Trophoblast cell (in vitro differentiated cells and primary cell): ENCODE measurements around the gene FITM1.

Source experiments
- DNase-seq, 2 donors: peaks; one replicate each; pipeline ENCODE4 v3.0.0-alpha.2; 2016
- H2AFZ ChIP-seq: 2 replicates; pipeline ENCODE4 v1.6.1; 2013; ENCODE audit warnings: low read length, moderate library complexity, mild to moderate bottlenecking; ENCODE audit not compliant: insufficient read depth, poor library complexity
- H2AK5ac ChIP-seq: 2 replicates; pipeline ENCODE4 v1.6.1; 2013; ENCODE audit warnings: mild to moderate bottlenecking, low read length
- H2BK120ac ChIP-seq: 2 replicates; pipeline ENCODE4 v1.6.1; 2013; ENCODE audit warnings: low read length, mild to moderate bottlenecking, moderate library complexity; ENCODE audit not compliant: insufficient read depth, poor library complexity
- H2BK12ac ChIP-seq: 2 replicates; pipeline ENCODE4 v1.6.1; 2013; ENCODE audit warnings: mild to moderate bottlenecking, low read length, moderate library complexity
- H2BK5ac ChIP-seq: 2 replicates; pipeline ENCODE4 v1.6.1; 2013; ENCODE audit warnings: low read length, low read depth, moderate library complexity, mild to moderate bottlenecking; ENCODE audit not compliant: poor library complexity
- H3K14ac ChIP-seq: 2 replicates; pipeline ENCODE4 v1.6.1; 2013; ENCODE audit warnings: mild to moderate bottlenecking, low read length
- H3K18ac ChIP-seq: 2 replicates; pipeline ENCODE4 v1.6.1; 2013; ENCODE audit warnings: mild to moderate bottlenecking, low read length
- H3K23ac ChIP-seq: 2 replicates; pipeline ENCODE4 v1.6.1; 2013; ENCODE audit warnings: low read length
- H3K27ac ChIP-seq: 2 replicates; pipeline ENCODE4 v1.5.1; 2013; ENCODE audit warnings: low read depth, mild to moderate bottlenecking, inconsistent platforms, low read length, moderate library complexity
- H3K27me3 ChIP-seq: 2 replicates; pipeline ENCODE4 v1.6.1; 2013; ENCODE audit warnings: inconsistent platforms, mild to moderate bottlenecking, low read length, moderate library complexity; ENCODE audit not compliant: insufficient read depth
- H3K36me3 ChIP-seq, 2 experiments: 1 replicate in 1 of 2; 2 replicates in 1 of 2; pipeline ENCODE4 v1.6.1; 2013; ENCODE audit warnings: low read length in 2 of 2, mild to moderate bottlenecking in 2 of 2, moderate library complexity in 1 of 2; ENCODE audit not compliant: insufficient read depth in 2 of 2, control insufficient read depth in 1 of 2
- H3K4ac ChIP-seq: 2 replicates; pipeline ENCODE4 v1.6.1; 2013; ENCODE audit warnings: low read depth, mild to moderate bottlenecking, low read length, moderate library complexity
- H3K4me1 ChIP-seq, 2 experiments: 1 replicate in 1 of 2; 2 replicates in 1 of 2; pipeline ENCODE4 v1.6.1; 2013; ENCODE audit warnings: low read length in 2 of 2, mild to moderate bottlenecking in 2 of 2, moderate library complexity in 1 of 2; ENCODE audit not compliant: insufficient read depth in 2 of 2, control insufficient read depth in 1 of 2
- H3K4me2 ChIP-seq: 2 replicates; pipeline ENCODE4 v1.6.1; 2013; ENCODE audit warnings: inconsistent platforms, mild to moderate bottlenecking, low read length, moderate library complexity
- H3K4me3 ChIP-seq: 2 replicates; pipeline ENCODE4 v1.5.1; 2013; ENCODE audit warnings: mild to moderate bottlenecking, low read depth, low read length, inconsistent platforms
- H3K79me1 ChIP-seq: one replicate; pipeline ENCODE4 v1.6.1; 2013; ENCODE audit warnings: low read length
- H3K79me2 ChIP-seq: 2 replicates; pipeline ENCODE4 v1.6.1; 2013; ENCODE audit warnings: low read length, mild to moderate bottlenecking; ENCODE audit not compliant: control insufficient read depth, insufficient read depth, poor library complexity
- H3K9ac ChIP-seq: 2 replicates; pipeline ENCODE4 v1.6.1; 2013; ENCODE audit warnings: mild to moderate bottlenecking, low read length
- H3K9me3 ChIP-seq: 2 replicates; pipeline ENCODE4 v1.6.1; 2013; ENCODE audit warnings: low read depth, mild to moderate bottlenecking, control low read depth, inconsistent platforms, low read length; ENCODE audit not compliant: insufficient read depth
- H4K12ac ChIP-seq: 2 replicates; pipeline ENCODE4 v1.6.1; 2013; ENCODE audit warnings: low read depth, mild to moderate bottlenecking, low read length, moderate library complexity
- H4K8ac ChIP-seq: 2 replicates; pipeline ENCODE4 v1.6.1; 2013; ENCODE audit warnings: low read depth, mild to moderate bottlenecking, low read length, moderate library complexity
- H4K91ac ChIP-seq: one replicate; pipeline ENCODE4 v1.6.1; 2013; ENCODE audit warnings: low read depth, mild to moderate bottlenecking, low read length, moderate library complexity
- WGBS: extraction: QIAGEN DNeasy Blood & Tissue Kit; methylation state at CpG from one replicate; pipeline ENCODE4 v1.1.7; 2013; ENCODE audit warnings: missing lambda C conversion rate; ENCODE audit not compliant: insufficient read length, insufficient coverage; ENCODE audit errors: extremely low coverage; 5-methylcytosine and 5-hydroxymethylcytosine counted together

The FITM1 gene

DNA sequence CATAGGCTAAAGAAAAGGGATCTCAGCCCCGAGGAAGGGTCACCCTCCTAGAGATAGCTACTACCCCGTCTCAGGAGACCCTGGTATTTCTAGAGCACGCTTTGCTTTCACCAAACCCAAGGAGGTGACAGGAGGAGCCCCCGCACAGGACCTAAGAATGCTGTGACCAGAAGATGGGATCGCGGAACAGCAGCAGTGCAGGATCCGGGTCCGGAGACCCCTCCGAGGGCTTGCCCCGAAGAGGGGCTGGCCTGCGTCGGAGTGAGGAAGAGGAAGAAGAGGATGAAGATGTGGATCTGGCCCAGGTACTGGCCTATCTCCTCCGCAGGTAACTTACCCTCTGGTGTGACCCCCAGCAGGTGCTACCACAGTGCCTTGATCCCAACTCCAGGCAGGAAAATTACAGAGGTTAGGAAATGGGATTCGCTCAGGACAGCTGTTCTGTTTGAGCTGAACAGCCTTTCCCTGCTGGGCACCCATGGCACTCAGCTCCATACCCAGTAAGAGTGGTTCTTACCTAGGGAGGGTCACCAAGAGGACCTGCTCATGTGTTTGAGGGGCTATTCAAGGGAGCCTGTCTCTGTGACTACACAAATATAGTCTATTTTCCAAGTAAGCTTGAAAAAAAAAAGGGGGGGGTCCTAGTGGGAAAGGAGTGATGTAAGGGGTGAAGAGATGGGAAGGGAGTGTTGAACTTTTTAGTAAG lies 14.9 kb upstream of the FITM1 start:
- WGBS, result no CpG with 5 or more reads among the region's 14 CpGs
- H3K4ac ChIP-seq, result peak overlapping the region; percentile 45

DNA sequence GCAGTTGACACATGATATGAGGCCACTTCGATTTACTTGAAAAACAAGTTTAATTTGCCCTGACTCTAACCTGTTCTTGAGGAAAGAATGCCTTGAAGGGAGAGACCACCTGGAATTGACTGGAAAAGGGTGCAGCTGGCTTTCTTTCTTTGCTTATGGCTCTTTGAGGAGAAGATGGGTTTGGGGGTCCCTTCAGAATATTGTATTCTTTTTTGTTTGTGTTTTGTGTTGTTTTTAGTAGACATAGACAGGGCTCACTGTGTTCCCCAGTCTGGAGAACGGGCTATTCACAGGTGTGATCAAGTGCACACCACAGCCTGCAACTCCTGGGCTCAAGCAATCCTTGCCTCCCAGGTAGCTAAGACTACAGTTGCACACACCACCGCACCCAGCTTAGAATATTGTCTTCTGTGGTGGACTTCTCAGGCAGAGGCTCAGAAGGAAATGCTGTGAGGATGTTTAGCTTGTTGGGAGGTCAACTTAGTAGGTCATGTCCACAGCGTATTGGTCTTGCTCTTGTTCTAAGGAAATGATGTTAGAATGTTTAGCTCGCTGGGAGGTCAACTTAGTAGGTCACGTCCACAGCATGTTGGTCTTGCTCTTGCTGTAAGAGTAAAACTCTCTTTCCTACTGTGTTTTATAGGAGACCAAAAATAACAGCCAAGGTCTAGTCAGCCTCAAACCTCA lies 14.2 kb upstream of the FITM1 start:
- H2BK12ac ChIP-seq, result no peak overlapping the region
- H4K12ac ChIP-seq, result no peak overlapping the region
- no peak overlapping the region for H3K9ac ChIP-seq
- H3K9me3 ChIP-seq, result peaks cover 2% of the 10 kb centered on the region
- H2BK120ac ChIP-seq, result no peak overlapping the region
- no peak overlapping the region for H3K14ac ChIP-seq
- WGBS, result no CpG with 5 or more reads among the region's 6 CpGs
- no peak overlapping the region for H2AK5ac ChIP-seq
- no peak overlapping the region for H3K4me3 ChIP-seq
- no peak overlapping the region for H4K91ac ChIP-seq
- H3K27ac ChIP-seq, result no peak overlapping the region
- peaks cover 9% of the 10 kb centered on the region for H3K79me2 ChIP-seq
- no peaks in the 10 kb centered on the region for H3K27me3 ChIP-seq
- H3K79me1 ChIP-seq, result peaks cover 10% of the 10 kb centered on the region
- no peak overlapping the region for H2AFZ ChIP-seq
- H4K8ac ChIP-seq, result no peak overlapping the region
- no peak overlapping the region for H3K23ac ChIP-seq
- peak overlapping the region; percentile 86 for H3K4me2 ChIP-seq
- H3K4ac ChIP-seq, result no peak overlapping the region
- no peak overlapping the region for H2BK5ac ChIP-seq
- H3K36me3 ChIP-seq, result peaks cover 24 to 35% of the 10 kb centered on the region in 2 experiments
- H3K18ac ChIP-seq, result no peak overlapping the region
- DNase-seq, result no peak
- peaks cover 3 to 9% of the 10 kb centered on the region in 2 experiments for H3K4me1 ChIP-seq

More for the DNA sequence above, 14.9 kb upstream of the FITM1 start:
- Histone ChIP-seq H3K4me1 (peaks cover 3 to 9% of the 10 kb centered on the region in 2 experiments), H3K18ac (peak overlapping the region; percentile 20), H3K36me3 (peaks cover 18 to 28% of the 10 kb centered on the region in 2 experiments), H3K79me2 (peaks cover 9% of the 10 kb centered on the region), H2BK12ac (no peak overlapping the region), H3K14ac (peak overlapping the region; percentile 33), H3K9me3 (peaks cover 2% of the 10 kb centered on the region), H2BK5ac (peak overlapping the region; percentile 18), H4K8ac (peak overlapping the region; percentile 63), H3K23ac (no peak overlapping the region), H3K27me3 (no peaks in the 10 kb centered on the region), H3K4me2 (peak overlapping the region; percentile 86), H2AK5ac (no peak overlapping the region), H3K27ac (peak overlapping the region; percentile 20), H2BK120ac (peak overlapping the region; percentile 29), H3K79me1 (peaks cover 10% of the 10 kb centered on the region), H3K4me3 (peak overlapping the region; percentile 74), H2AFZ (peak overlapping the region; percentile 51), H4K91ac (peak overlapping the region; percentile 49), H3K9ac (peak overlapping the region; percentile 61), H4K12ac (peak overlapping the region; percentile 49)
- DNase-seq, result no peak

DNA sequence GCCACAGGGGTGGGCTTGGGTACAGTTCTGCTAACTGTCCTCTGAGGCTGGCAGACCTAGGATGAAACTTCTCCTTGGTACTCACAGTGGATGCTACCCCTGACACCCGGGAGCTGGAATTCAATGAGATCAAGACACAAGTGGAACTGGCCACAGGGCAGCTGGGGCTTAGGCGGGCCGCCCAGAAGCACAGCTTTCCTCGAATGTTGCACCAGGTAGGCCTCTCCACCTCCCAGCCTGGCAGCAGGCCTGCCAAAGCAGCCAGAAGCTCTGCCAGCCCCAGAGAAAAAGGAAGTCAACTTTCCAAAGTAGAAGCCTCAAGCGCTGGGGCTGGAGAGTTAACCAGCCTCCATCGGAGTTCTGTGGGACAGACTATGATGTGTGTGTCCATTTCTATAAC lies 13.3 kb upstream of the FITM1 start:
- no CpG with 5 or more reads among the region's 6 CpGs for WGBS
- Histone ChIP-seq H3K14ac (no peak overlapping the region), H3K4me1 (peaks cover 3 to 9% of the 10 kb centered on the region in 2 experiments), H3K9me3 (peaks cover 2% of the 10 kb centered on the region), H3K9ac (no peak overlapping the region), H3K4me2 (no peak overlapping the region), H3K79me1 (peaks cover 10% of the 10 kb centered on the region), H4K91ac (no peak overlapping the region), H3K27me3 (no peaks in the 10 kb centered on the region), H2BK5ac (no peak overlapping the region), H3K4me3 (no peak overlapping the region), H2AK5ac (no peak overlapping the region), H3K27ac (no peak overlapping the region), H3K79me2 (peaks cover 9% of the 10 kb centered on the region), H3K18ac (no peak overlapping the region), H3K23ac (no peak overlapping the region), H2BK120ac (no peak overlapping the region), H4K12ac (no peak overlapping the region), H3K36me3 (peaks cover 28 to 42% of the 10 kb centered on the region in 2 experiments), H2AFZ (no peak overlapping the region), H3K4ac (no peak overlapping the region), H4K8ac (no peak overlapping the region), H2BK12ac (no peak overlapping the region)
- DNase-seq, result no peak

DNA sequence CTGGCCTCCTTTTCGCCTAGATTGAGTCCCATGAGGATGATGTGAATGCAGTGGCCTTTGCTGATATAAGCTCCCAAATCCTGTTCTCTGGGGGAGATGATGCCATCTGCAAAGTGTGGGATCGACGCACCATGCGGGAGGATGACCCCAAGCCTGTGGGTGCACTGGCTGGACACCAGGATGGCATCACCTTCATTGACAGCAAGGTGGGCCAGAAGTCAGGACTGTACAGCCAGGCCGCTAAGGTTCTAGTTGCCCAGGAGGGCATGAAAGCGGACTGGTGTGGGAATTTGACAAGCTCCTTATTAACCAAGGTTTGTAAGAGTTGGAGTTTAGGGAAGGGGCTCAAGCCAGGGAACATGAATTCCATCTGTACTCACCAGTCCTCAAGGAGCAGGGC lies 10.8 kb upstream of the FITM1 start:
- no peak overlapping the region for H3K9ac ChIP-seq
- peaks cover 35 to 57% of the 10 kb centered on the region in 2 experiments for H3K36me3 ChIP-seq
- H3K4me2 ChIP-seq, result no peak overlapping the region
- no peak overlapping the region for H3K14ac ChIP-seq
- H2AK5ac ChIP-seq, result no peak overlapping the region
- peak overlapping the region; percentile 14 for H3K4me3 ChIP-seq
- no peak overlapping the region for H4K91ac ChIP-seq
- H3K27me3 ChIP-seq, result no peaks in the 10 kb centered on the region
- no CpG with 5 or more reads among the region's 6 CpGs for WGBS
- H3K79me2 ChIP-seq, result peaks cover 1% of the 10 kb centered on the region
- H4K12ac ChIP-seq, result no peak overlapping the region
- no peak overlapping the region for H3K18ac ChIP-seq
- H2BK12ac ChIP-seq, result no peak overlapping the region
- no peak for DNase-seq
- no peak overlapping the region for H3K23ac ChIP-seq
- no peak overlapping the region for H2BK120ac ChIP-seq
- H2AFZ ChIP-seq, result no peak overlapping the region
- H3K4me1 ChIP-seq, result peaks cover 3 to 9% of the 10 kb centered on the region in 2 experiments
- H3K9me3 ChIP-seq, result peaks cover 2% of the 10 kb centered on the region
- H3K27ac ChIP-seq, result no peak overlapping the region
- H2BK5ac ChIP-seq, result no peak overlapping the region
- H4K8ac ChIP-seq, result no peak overlapping the region
- H3K79me1 ChIP-seq, result peaks cover 1% of the 10 kb centered on the region
- H3K4ac ChIP-seq, result no peak overlapping the region
